Hematopoietic multipotent progenitor cell treated with erythropoietin and hydrocortisone succinate and interleukin-3 and kit ligand, for 8 days (in vitro differentiated cells): Measurements from ENCODE around the gene BBIP1.
"Not testable (repeated sequence)": the region's sequence is repeated elsewhere in the genome, so short reads cannot be mapped to it uniquely, and the experiment has no call there.

Source experiments
- DNase-seq: peaks from one replicate; pipeline ENCODE4 v3.0.0-alpha.2; 2015

BBIP1 gene

DNA sequence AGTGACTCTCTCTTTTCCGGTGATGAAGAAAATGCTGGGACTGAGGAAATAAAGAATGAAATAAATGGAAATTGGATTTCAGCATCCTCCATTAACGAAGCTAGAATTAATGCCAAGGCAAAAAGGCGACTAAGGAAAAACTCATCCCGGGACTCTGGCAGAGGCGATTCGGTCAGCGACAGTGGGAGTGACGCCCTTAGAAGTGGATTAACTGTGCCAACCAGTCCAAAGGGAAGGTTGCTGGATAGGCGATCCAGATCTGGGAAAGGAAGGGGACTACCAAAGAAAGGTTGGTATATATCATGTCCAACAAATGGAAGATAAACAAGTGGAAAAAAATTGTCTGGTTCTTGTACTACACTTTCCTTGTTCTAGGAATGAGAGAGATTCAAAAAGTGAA lies 37.7 kb downstream of the BBIP1 start:
- DNase-seq: no peak

DNA sequence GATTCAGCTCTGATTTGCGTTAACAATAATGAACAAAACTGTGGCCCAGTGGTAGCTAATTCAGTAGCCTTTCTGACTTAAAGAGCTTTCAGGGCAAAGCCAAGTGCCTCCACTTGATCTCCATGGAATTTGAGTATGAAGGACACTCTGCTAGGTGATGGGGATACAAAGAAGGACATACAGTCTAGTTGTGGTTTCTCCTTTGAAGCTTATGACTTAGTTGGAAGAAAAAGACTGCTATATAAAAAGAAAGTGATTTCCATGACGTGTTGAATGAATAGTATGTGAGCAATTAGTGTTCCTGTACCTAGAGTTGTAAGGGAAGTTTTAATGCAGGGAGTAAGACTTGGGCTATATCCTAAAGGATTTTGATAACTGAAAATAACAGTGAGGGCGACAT lies 39.0 kb downstream of the BBIP1 start:
- no peak for DNase-seq

DNA sequence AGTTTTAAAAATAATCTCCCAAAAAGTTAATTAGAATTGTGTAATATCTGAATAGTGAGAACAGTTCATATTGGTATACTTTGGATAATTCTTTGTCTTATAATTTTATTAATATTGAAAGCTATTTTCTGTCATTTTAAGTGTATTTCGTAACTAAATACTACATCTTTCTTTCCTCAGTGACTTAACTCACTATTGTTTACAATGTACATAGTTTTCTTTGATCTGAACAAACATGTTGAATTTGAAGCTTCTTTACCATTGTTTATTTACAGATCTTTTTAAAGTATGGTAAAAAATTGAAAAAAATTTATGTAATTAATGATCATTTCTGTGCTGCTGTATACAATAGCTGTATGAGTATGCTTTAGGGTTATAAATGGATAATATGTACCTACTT lies 42.2 kb downstream of the BBIP1 start:
- no peak for DNase-seq

DNA sequence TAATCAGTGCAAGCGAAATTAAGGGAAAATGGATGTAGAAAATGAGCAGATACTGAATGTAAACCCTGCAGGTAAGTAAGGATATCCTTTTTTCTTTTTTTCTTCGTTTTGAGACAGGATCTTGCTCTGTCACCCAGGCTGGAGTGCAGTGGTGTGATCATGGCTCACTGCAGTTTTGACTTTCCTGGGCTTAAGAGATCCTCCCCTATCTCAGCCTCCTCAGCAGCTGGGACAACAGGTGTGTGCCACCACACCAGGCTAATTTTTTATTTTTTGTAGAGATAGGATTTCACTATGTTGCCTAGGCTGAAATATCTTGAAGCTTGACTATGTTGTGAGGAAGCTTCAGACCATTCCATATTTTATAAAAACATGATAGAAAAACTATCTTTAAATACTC lies 43.0 kb downstream of the BBIP1 start:
- no peak for DNase-seq

DNA sequence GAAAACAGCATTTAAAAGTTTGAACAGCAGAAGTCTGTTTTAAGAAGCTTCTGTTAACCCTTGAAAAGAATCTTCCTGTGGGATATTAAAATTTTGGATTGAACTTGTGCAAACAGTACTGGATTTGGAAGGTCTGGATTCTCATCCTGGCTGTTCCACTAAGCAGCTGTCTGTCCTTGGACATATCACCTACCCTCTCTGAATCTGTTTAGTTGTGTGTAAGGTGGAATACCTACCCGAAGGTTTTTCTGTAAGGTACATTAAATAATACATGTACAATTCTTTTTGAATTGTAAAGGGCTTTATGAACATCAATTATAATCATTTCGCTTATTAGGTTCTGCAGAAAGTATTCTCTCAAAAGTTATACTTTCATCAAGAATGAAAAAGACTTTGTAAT lies 45.0 kb downstream of the BBIP1 start:
- DNase-seq: no peak

DNA sequence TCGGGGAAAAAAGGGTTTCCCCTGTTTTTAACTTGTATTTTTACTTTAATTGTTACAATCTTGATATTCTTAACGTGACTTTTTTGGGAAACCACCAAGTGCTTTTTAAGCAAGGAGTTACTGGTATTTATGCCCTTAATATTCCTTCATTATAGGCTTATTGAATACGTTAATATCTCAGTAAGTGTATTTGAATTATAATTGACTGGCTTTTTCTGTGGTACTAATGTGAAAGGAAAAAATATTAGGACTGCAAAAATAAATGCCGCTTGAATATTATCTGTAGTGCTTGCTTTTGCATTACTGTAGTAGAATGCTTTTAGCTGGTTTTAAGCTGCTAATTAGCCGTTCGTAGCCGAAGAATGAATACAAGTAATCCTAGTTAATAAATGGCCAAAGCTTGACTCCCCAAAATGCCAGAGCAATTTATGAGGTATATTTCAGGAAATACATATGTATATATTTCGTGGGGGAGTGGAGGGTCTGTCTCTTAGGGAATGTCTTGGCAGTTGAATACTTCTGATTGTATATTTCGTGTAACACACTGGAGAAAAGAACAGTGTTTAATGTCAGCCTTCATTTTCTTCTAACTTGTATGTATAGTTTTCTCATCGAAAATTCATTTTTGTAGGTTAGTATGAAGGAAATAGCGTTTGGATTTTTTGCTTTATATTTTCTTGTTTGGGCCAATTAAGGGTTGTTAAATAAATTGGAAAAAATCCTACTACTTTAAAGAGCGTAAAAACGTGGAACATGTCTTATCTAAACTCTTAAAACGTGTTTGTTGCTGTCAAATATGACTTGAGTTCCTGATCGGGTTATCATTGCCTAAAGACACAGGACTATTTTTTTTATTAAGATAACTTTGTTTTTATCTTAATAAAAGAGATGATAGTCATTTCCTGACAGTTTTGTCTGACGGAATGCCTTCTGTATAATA lies 45.7 kb downstream of the BBIP1 start:
- peak; percentile 49 for DNase-seq

DNA sequence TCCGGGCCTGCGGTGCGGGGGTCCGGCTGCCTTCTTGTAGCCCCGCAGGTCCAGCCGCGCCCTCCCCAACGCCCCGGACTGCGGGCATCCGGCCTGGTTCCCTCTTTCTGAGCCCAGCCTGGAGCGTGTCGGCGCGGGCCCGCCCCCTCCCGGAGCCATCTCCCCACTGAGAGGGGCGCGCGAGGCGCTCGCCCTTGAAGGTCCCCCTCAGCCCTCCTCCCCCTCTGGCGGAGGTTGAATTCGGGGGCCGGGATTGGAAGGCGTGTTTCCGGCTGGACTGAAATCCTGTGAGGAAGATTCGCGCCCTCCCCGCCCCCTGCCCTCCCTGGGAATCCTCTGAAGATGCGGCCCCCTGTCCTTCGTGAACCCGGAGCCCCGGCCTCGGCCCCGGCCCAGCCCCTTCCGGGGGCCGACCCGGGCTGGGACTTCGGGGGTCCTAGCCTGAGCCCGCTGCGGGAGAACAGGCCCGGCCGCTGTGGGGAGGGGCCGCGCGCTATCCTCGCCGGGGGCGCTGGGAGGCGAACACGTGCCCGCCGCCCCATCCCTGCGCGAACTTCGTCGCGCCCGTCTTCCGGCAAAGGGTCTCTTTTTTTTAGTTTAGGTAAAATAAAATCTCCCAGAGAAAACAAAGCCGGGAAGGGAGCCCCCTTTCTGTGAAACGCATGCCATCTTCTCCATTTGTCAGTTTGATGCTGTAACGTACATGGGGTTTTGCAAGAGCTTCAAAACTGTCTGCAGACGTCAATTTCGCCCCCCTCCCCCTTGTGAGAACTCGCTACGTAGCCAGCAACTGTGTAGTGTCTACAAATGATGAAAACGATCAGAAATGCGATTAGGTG lies 46.6 kb downstream of the BBIP1 start:
- DNase-seq: peak; percentile 89

DNA sequence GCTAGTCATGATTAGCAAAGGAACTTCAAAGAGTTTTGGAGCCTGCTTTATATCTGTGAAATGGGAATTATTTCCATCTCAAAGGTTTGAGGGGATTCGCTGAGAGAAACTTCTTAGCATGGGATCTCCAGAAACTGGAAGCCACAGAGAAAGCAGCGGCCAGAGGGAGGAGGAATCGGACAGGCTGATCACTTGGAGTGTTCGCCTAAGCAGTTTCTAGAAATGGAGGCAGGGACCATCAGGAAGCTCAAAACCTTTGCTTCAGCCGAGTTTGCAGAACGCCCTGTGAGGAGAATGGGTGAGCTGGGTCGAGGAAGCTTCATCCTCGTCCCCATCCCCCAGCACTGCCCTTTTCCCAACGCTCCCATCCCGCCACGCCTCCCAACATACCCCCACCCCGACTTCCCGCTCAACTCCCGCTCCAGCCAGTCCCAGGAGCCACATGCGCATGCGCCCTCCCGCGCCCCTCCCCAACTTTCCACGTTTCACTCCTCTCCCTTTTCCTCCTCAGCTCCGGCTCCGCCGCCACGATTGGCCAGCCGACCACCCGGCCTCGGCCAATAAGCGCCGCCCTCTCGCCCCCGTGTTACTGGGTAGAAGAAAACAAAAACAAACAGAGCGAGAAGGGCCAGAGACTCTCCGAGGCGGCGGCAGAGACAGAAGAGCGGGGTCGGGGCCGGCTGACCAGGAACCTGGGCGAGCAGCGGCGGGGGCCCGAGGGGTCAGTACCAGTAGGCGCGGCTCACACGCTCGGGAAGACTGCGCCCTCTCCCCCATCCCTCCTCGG lies 47.5 kb downstream of the BBIP1 start, which contains the start of gene PDCD4:
PDCD4 (plus strand) TSS at position 631 of the 787 bp plus-strand sequence. CDS start 4,100 bp downstream, outside the sequence.
- peak; percentile 97 for DNase-seq

DNA sequence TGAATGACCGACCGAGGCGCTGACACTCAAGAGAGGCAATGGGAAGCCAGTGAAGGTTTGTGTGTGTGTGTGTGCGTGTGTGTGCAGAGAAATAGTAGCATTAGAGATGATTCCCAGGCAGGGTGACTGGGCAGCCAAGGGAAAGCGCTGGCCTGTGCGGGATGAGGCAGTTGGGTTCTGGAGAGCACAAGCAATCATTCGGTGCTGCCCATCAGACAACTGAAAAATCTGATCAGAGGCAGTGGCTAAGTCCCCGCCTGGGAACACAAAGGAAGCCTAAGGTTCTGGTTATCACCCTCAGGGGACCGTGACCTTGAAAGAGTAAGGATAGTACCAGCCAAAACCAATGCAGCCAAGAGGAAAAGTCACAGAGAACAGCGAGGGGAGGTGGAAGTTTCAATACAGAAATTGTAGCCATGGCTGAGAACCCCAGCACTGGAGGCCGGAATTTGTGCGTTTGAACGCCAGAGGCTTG lies 48.1 kb downstream of the BBIP1 start:
- no peak for DNase-seq

DNA sequence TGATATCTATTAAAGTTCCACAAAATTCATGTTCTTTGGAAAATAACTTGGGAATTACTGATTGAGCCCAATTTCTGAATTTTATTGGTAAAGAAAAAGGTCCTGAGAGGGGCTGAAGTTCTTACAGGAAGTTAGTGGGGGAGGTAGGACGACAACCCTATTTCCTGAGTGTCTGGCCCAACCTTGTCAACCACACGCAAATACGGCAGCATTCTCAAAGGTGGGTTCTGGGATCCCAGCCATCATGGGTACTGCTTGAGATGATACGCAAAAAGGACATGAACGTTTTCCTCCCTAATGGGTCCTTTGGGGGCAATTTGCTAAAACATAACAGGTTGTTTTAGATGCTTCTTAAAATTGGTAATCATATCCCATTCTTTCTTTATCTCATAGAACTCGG lies 50.0 kb downstream of the BBIP1 start:
- DNase-seq: no peak

DNA sequence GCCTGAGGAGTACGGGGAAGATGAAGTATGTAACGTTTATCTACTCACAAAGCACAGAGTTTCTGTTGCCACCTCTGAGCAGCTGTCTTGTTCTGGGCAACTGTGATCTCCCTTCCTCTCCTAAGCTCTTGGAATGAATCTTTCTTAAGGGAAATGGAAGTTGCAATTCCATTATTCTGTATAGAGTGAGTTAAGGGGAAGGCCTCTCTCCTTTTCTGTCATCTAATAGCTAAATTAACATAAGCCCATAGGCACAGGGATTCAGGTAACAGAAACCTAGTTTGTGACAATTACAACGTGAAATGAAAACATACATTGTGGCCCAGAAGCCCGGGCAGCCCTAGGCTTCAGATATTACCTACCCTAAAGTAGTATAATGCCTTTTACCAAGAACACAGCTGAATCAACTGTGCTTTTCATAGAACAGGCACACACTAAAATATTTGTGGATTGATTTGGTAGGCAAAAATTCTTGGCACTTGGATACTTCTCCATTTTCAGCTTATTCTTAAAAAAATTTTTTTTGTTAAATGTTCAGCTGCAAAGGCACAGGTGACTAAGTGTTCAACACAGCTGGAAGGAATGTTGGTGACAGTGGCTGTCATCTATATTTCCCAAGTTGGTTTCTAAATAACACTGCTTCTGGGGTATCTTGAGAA lies 51.0 kb downstream of the BBIP1 start:
- DNase-seq: no peak

DNA sequence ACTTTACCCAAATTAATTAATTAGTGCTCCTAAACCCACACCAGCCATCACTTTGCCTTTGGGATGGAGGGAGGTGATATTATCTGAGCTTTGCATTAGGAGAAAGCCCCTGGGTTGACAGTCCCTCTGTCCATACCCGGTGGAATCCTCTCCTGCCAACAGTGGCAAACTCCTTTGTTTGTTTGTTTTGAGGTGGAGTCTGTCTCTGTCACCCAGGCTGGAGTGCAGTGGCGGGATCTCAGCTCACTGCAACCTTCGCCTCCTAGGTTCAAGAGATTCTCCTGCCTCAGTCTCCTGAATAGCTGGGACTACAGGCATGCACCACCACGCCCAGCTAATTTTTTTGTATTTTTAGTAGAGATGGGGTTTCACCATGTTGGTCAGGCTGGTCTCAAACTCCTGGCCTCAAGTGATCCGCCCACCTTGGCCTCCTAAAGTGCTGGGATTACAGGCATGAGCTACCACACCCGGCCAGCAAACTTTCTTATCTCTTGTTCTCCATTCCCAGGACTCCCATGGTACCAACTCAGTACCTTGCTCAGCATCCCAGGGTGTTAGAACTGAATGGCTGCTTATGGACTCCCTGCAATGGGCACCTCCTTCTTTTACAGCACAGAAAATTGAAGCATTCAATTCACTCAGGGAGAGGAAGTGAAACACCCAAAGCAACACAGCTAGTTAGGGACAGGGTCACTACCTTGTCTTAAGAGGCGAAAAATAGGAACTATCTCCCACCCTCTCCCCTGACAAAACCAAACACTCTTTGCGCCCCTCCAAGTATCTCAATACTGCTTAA lies 51.8 kb downstream of the BBIP1 start:
- DNase-seq: not testable (repeated sequence)

DNA sequence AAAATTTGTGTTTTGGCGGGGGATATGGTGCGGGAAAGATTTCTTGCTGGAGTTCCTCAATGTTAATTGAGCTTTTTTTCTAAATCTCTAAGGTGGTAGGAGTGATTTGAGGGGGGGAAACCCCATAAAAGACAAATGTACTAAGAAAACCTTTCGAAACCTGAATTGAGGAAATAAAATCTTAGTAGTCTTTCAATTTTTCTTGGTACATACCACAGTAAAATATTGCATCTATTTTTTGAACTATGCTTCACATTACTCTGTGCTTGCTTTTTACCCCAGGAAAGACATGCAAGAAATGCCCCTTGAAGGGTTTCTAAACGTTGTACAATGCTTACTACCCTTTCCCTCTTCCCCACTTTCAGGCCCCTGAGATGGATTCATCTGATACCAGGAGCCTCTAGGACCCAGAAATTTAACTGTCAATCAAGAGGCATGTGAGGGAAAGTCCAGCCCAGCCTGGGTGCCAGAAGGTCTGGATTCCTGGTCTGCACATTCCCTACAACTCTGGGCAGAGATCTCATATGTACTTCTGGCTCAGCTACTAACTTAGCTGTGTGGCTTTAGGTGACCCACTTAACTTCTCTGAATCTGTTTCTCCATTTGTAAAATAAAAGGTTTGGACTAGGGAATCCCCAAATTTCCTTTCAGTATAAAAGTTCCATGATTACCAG lies 53.0 kb downstream of the BBIP1 start:
- no peak for DNase-seq

DNA sequence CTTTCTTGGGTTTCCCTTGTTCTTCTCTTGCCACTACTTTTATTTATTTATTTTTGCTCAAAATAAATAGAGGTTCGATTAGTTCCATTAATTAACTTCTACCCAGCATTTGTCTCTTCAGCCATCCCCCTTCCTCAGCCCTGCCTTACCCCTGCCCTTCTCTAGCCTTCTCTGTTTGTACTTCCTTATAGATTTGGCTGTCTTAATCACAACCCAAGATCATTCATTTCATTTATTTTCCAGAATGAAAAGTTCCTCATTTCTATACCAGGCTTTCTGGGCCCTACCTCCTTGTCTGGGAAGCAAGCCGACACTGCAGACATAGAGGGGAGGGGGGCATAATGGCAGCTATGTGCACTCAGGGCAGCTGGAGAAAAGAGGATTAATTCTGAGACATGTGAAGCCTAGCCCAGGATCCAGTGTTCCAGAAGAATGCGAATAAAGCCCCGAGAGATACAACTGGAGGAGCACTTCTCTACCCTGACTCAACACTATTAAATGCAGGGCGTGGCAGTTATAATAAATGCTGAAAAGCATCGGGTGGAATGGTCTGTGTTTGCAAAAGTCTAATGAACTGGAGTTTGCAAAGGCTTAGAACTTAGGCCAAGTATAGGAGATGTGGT lies 53.7 kb downstream of the BBIP1 start:
- DNase-seq: peak; percentile 44

DNA sequence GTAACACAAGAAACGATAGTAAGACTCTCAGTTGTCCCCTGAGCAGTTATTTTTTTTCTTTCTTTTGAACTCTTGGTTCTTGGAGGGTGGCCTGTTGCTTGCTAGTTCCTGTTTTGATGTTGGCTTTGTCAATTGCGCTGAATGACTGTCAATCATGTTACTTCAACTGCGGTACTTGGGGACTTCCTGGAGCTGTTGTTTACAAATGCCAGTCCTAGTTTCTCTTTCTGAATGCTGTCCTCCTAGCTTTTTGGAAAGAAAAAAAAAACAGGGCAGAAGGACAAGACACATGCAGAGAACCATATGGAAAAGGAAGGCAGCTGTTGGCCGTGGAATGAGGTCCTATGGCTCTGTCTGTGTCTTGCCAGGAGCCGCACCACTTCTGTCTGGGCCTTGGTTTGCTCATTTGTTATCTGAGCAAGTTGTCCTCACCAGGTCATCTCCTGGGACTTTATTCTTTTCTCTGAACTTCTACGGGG lies 54.3 kb downstream of the BBIP1 start:
- DNase-seq: peak; percentile 74

DNA sequence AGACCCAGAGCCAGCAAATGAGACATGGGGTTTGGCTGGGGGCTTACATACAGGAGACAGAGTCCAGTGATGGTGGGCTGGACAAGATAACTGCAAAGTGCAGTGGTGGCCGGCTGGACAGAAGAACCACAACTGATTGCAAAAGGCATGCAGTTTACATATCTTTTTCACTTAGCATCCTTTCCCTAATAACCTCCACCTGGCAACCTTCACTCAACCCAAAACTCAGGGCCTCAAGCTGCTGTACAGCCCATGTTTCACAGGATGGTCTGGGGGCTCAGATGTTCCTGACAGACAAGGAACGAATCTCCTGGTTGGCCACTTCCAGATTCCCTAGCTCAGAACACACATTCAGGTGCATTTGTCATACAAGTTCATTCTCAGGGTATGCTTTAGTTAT lies 55.0 kb downstream of the BBIP1 start:
- DNase-seq: no peak

DNA sequence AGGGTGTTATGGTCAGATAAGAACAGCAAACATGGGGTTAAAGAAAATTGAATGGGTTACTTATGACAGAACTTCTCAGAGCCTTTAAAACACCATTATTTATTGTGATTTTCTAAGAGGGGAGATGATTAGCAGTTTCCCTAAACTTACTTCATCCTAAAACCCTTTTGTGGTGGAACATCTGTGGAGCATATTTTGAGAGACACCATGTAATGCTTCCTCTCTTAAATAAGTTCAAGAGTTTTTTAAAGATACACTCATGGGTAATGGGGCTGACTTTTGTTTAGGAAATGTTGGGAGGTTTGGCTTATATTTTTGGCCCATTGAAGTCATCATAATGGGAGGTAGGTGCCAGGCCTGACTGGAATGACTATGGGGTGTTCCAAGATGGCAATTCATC lies 55.6 kb downstream of the BBIP1 start:
- no peak for DNase-seq

DNA sequence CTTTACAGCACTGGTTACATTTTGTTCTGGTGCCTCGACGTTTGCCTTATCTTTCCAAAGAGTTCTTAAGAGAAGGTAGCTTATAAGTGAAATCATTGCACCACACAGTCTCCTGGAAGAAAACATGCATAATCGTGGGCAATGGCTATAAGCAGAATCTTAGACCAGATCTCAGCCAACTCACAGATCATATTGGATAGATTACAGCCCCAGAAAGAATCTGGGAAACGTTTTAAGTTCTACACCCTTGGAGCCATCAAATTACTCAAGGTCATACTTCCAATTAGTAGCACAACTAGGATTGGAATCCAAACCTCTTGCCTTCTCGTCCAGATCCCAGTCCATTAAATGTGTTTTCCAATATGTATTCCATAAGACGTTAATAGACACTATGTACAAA lies 56.0 kb downstream of the BBIP1 start:
- no peak for DNase-seq

DNA sequence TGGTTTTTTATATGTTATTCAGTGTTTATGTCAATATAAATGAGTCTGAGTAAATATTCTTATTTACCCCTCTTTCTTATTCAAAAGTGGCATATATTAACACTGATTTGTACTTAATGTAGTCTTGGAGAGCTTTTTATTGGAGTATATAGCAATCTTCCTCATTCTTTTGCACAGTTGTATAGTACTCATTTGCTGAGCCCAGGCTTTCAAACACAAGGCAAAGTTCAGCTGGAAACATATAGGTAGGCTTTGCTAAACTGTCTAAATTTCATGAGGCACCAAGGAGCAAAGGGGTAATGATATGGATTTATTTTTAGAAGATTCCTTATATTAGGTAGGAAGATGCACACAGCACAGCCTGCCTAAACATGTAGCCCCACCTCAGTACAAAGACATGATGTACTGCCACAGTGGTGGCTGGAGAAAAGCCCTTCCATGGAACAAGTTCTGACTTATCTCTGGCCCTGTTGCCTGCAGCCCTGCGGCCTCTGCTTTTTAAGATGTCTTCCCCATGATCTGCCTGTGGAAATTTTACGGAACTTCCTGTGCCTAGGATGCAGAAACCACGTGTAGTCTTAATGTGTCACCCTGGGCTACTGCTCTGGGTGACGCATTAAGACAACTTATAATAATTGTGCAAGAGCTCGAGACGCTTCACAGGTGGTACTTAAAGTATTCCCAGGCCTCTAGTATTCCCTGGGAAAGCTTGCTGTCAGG lies 56.9 kb downstream of the BBIP1 start:
- DNase-seq: no peak

DNA sequence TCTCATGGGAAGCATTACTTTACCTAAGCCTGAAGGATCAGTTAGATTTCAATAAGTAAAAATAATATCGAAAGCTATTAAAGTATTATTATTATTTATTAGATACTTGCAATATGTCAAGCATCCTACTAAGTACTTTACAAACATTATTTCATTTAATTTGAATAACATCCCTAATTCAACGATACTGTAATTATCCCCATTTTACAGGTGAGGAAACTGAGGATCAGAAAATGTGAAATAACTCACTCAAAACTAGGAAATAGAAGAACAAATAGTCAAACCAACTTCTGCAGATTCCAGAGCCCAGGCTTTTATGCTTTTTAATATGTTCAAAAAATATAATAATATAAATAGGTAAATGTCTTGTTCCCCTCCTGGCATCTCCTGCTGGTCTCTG lies 57.5 kb downstream of the BBIP1 start:
- no peak for DNase-seq
